Ovary (tissue), 3 donors: ENCODE results near the gene SPECC1.

Experiments
- CTCF ChIP-seq, 3 donors: fragments of 450-650 bp in 2 of 3; fragments of 200-600 bp in 1 of 3; IDR thresholded peaks; one replicate each; pipeline versions ENCODE4 v1.5.1 to v1.8.0; 2016 to 2022; ENCODE audit warnings: antibody characterized with exemption in 3 of 3, mild to moderate bottlenecking in 1 of 3
- EP300 ChIP-seq: sonication (generic); formaldehyde crosslinking; IDR thresholded peaks from one replicate; pipeline ENCODE4 v1.6.1; 2017; ENCODE audit warnings: antibody characterized with exemption
- POLR2A ChIP-seq: fragments of 450-650 bp; IDR thresholded peaks from one replicate; pipeline ENCODE4 v1.6.1; 2017; ENCODE audit warnings: antibody characterized with exemption, mild to moderate bottlenecking, moderate library complexity
- donor health status: DM: no; HTN: no; CAD: no.

DNA sequence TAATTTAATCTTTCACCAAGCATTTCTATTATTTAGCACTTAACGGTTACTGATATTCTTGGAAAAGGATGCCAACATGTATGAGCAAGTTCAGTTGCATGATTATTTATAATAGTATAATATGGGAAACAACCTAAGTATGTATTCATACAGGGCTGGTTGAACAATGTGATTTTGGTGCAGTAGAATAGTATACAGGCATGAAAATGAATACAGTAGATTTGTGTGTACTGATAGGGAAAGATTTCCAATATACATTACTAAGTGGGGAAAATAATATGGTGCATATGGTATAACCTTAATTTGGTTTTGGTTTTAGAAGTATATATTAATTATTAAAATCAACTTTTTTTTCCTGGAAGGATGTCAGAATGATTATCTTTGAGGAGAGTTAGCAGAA is 109.1 kb downstream of the SPECC1 start:
- TF ChIP-seq CTCF (IDR thresholded peaks at IDR 0.05) (no peak), POLR2A (no peak), EP300 (no peak)
